HepG2 (cell line): ENCODE data around the gene C20orf204. TPM values are rescaled to one million over a fixed set of nuclear protein-coding genes. Genes with fewer than 3 reads are reported as not detected.

Experiments used
- HNRNPK ChIP-seq: fragments of 200-400 bp; formaldehyde crosslinking; IDR thresholded peaks from 2 replicates; pipeline ENCODE4 v1.6.1; 2018; ENCODE audit warnings: low read length, low read depth, moderate library complexity, mild to moderate bottlenecking; ENCODE audit not compliant: poor library complexity, severe bottlenecking
- KAT8 ChIP-seq: IDR thresholded peaks from 2 replicates; pipeline ENCODE4 v1.6.1; 2016; ENCODE audit warnings: missing genetic modification reagents, missing compliant biosample characterization
- MTF1 ChIP-seq: sonication (generic); formaldehyde crosslinking; IDR thresholded peaks from 2 replicates; pipeline ENCODE4 v1.5.0; 2020; ENCODE audit warnings: missing genetic modification reagents
- NCOA5 ChIP-seq: sonication (generic); formaldehyde crosslinking; IDR thresholded peaks from 2 replicates; pipeline ENCODE4 v1.4.0; 2020; ENCODE audit warnings: missing genetic modification reagents
- PHB2 ChIP-seq: fragments of 450-650 bp; IDR thresholded peaks from 2 replicates; pipeline ENCODE4 v1.6.1; 2018; ENCODE audit not compliant: partially characterized antibody
- RBFOX2 ChIP-seq: fragments of 200-400 bp; formaldehyde crosslinking; IDR thresholded peaks from 2 replicates; pipeline ENCODE4 v1.6.1; 2017; ENCODE audit warnings: low read depth, mild to moderate bottlenecking, low read length
- RXRA ChIP-seq: sonication (generic); formaldehyde crosslinking; IDR thresholded peaks from 2 replicates; pipeline ENCODE4 v1.5.1; 2020; ENCODE audit warnings: missing genetic modification reagents
- SALL2 ChIP-seq: sonication (generic); formaldehyde crosslinking; IDR thresholded peaks from 2 replicates; pipeline ENCODE4 v1.8.1; 2023; ENCODE audit warnings: mild to moderate bottlenecking, missing genetic modification reagents, inconsistent platforms
- ZHX1 ChIP-seq: sonication (generic); formaldehyde crosslinking; IDR thresholded peaks from 2 replicates; pipeline ENCODE4 v1.8.1; 2022; ENCODE audit warnings: low read depth, mild to moderate bottlenecking, missing genetic modification reagents
- ZNF556 ChIP-seq: sonication (generic); formaldehyde crosslinking; IDR thresholded peaks from 2 replicates; pipeline ENCODE4 v1.4.0; 2020; ENCODE audit warnings: mild to moderate bottlenecking, missing genetic modification reagents, borderline replicate concordance
- polyA plus RNA-seq, 8 experiments: library from polyadenylated mRNA; depleted of rRNA in 3 of 8; stranded (reverse) in 7 of 8; unstranded in 1 of 8; fragments of >200 nt; fragmentation: Illumina TruSeq in 4 of 8; extraction: Trizol in 4 of 8; gene quantifications; 2 replicates each; pipeline versions ENCODE4 v1.2.1 to v1.2.3, GENCODE V29; 2011 to 2016; ENCODE audit warnings: low read depth in 4 of 8, missing spikeins in 1 of 8, mixed read lengths in 1 of 8; ENCODE audit not compliant: insufficient read depth in 1 of 8
- total RNA-seq, 5 experiments: library from RNA; depleted of rRNA; stranded (reverse); fragments of >200 nt; fragmentation: Illumina TruSeq; extraction: Trizol; gene quantifications; 2 replicates each; pipeline ENCODE4 v1.2.3, GENCODE V29; 2016; ENCODE audit warnings: low read depth in 1 of 5
- TF ChIP-seq, protein P1 (sequence below): sonication (generic); formaldehyde crosslinking; IDR thresholded peaks from 2 replicates; pipeline ENCODE4 v1.4.0; 2020; ENCODE audit warnings: missing genetic modification reagents

The C20orf204 gene
- total and polyA plus RNA-seq, 2 of the 13 experiments (the other 11 are each of a cell fraction or from before 2014, with no cell fraction given), result 22.1 to 80.0 TPM

GRCh38 chr20:64038565-64039292 lies 2.7 kb downstream of the C20orf204 start (continued):
- TF ChIP-seq SALL2 (CRISPR knock-in tag) (0 out of 2 replicates have a peak, but pooled peaks have one; percentile 11), ZNF556 (CRISPR knock-in tag) (0 out of 2 replicates have a peak, but pooled peaks have one; percentile 14), HNRNPK (peak; percentile 49), MTF1 (no peak), NCOA5 (CRISPR knock-in tag) (no peak), RBFOX2 (peak; percentile 71), PHB2 (no peak), ZHX1 (CRISPR knock-in tag) (peak; percentile 94), KAT8 (CRISPR knock-in tag) (no peak), RXRA (CRISPR knock-in tag) (0 out of 2 replicates have a peak, but pooled peaks have one; percentile 21)
- TF ChIP-seq, protein P1, sequence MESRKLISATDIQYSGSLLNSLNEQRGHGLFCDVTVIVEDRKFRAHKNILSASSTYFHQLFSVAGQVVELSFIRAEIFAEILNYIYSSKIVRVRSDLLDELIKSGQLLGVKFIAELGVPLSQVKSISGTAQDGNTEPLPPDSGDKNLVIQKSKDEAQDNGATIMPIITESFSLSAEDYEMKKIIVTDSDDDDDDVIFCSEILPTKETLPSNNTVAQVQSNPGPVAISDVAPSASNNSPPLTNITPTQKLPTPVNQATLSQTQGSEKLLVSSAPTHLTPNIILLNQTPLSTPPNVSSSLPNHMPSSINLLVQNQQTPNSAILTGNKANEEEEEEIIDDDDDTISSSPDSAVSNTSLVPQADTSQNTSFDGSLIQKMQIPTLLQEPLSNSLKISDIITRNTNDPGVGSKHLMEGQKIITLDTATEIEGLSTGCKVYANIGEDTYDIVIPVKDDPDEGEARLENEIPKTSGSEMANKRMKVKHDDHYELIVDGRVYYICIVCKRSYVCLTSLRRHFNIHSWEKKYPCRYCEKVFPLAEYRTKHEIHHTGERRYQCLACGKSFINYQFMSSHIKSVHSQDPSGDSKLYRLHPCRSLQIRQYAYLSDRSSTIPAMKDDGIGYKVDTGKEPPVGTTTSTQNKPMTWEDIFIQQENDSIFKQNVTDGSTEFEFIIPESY, result peak; percentile 99
